Activated naive CD4-positive, alpha-beta T cell treated with anti-CD3 and anti-CD28 coated beads, Interleukin-2, amount 10 ng/mL, durations not matched to agents 7 days and 5 days (primary cell): ENCODE measurements around the gene AFG1L.
"Not testable (repeated sequence)": the region's sequence is repeated elsewhere in the genome, so short reads cannot be mapped to it uniquely, and the experiment has no call there.

Source experiments
- CTCF ChIA-PET: fragments of 350-600 bp; sonication (Branson Sonifier 250); formaldehyde crosslinking; loops from one replicate; lab custom pipeline; 2021; ENCODE audit warnings: antibody characterized with exemption; lab: Charles Lee
- DNase-seq: peaks from one replicate; pipeline ENCODE4 v3.0.0-alpha.2; 2020
- H3K27ac Mint-ChIP-seq: one replicate; pipeline ENCODE4 v1.8.0; 2021; ENCODE audit warnings: mild to moderate bottlenecking, moderate library complexity, mixed read lengths
- H3K27me3 Mint-ChIP-seq: one replicate; pipeline ENCODE4 v1.8.0; 2021; ENCODE audit warnings: mild to moderate bottlenecking, mixed read lengths
- H3K36me3 Mint-ChIP-seq: one replicate; pipeline ENCODE4 v1.8.0; 2021; ENCODE audit warnings: mixed read lengths
- H3K4me1 Mint-ChIP-seq: one replicate; pipeline ENCODE4 v1.8.0; 2021; ENCODE audit warnings: mixed read lengths
- H3K4me3 Mint-ChIP-seq: one replicate; pipeline ENCODE4 v1.8.0; 2021; ENCODE audit warnings: mild to moderate bottlenecking, moderate library complexity, mixed read lengths
- H3K9me3 Mint-ChIP-seq: one replicate; pipeline ENCODE4 v1.8.0; 2021; ENCODE audit warnings: mixed read lengths

The AFG1L gene

DNA sequence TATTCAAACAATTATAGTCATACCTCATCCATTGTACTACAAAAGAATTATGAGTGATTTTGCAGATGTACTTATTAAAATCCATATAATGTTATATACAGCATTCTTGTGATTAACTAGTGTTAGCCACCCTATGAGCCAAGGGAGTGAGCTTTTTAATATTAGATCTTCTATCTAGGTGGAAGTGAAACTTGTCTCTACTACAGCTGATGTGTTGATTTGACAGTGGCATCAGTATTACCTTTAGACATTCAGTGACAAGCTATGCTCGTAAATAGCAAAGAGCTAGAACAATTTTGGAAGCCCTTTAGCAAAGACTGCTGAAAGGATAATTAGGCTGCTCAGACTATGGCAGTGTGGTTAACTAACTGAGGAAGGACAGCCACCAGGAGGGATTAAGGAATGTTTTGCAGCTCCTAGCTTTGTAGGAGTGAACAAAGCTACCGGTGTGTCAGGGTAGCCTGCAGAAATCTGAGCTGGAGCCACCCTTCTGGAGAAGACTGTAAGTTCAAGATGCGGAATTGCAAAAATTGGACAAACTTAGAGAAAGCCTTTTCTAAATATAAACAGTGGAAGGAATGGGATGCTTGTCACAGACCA lies 73.7 kb downstream of the AFG1L start:
- no peak overlapping the region for H3K4me3 Mint-ChIP-seq
- DNase-seq = no peak
- no peaks in the 10 kb centered on the region for H3K27me3 Mint-ChIP-seq
- H3K4me1 Mint-ChIP-seq = no peaks in the 10 kb centered on the region
- H3K27ac Mint-ChIP-seq = no peak overlapping the region
- no peaks in the 10 kb centered on the region for H3K36me3 Mint-ChIP-seq
- no peaks in the 10 kb centered on the region for H3K9me3 Mint-ChIP-seq
- CTCF ChIA-PET = no interaction called here

- Mint-ChIP-seq H3K9me3 (no peaks in the 10 kb centered on the region), H3K27ac (no peak overlapping the region), H3K4me3 (no peak overlapping the region), H3K4me1 (no peaks in the 10 kb centered on the region), H3K27me3 (peaks cover 4% of the 10 kb centered on the region), H3K36me3 (peaks cover 3% of the 10 kb centered on the region)
- no peak for DNase-seq
- CTCF ChIA-PET = no interaction called here
These were observed 86.0 kb downstream of the AFG1L start for GRCh38 chr6:108380876-108381275.

DNA sequence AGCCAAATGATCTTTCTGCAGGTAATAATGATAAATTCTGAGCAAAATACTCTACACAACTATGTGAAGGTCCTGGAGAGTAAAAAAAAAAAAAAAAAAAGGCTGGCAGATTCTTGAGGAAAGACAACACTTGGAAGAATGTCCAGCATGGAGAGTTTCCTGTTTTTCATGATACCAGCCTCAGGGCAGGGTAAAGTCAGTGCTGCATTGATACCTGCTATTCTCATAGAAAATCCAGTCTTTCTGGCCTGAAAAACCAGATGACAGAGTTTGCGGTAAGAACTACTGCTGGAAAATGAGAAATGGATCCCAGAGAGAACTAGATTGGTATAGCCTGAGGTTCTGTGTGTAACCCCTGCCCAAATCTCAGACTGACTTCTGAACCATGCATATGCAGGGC lies 89.1 kb downstream of the AFG1L start:
- no peaks in the 10 kb centered on the region for H3K9me3 Mint-ChIP-seq
- no peak for DNase-seq
- no peaks in the 10 kb centered on the region for H3K27me3 Mint-ChIP-seq
- CTCF ChIA-PET = no interaction called here
- no peaks in the 10 kb centered on the region for H3K4me1 Mint-ChIP-seq
- H3K27ac Mint-ChIP-seq = no peak overlapping the region
- H3K4me3 Mint-ChIP-seq = no peak overlapping the region
- no peaks in the 10 kb centered on the region for H3K36me3 Mint-ChIP-seq

- H3K36me3 Mint-ChIP-seq, DNase-seq, H3K9me3 Mint-ChIP-seq, H3K27me3 Mint-ChIP-seq, H3K4me3 Mint-ChIP-seq, H3K4me1 Mint-ChIP-seq, CTCF ChIA-PET, H3K27ac Mint-ChIP-seq: not testable (repeated sequence)
These were observed 94.3 kb downstream of the AFG1L start for GRCh38 chr6:108389190-108389589.

- no peaks in the 10 kb centered on the region for H3K36me3 Mint-ChIP-seq
- H3K27ac Mint-ChIP-seq = no peak overlapping the region
- H3K4me3 Mint-ChIP-seq = no peak overlapping the region
- CTCF ChIA-PET = no interaction called here
- peaks cover 9% of the 10 kb centered on the region for H3K27me3 Mint-ChIP-seq
- H3K4me1 Mint-ChIP-seq = no peaks in the 10 kb centered on the region
- H3K9me3 Mint-ChIP-seq = no peaks in the 10 kb centered on the region
- DNase-seq = no peak
These were observed 100.4 kb downstream of the AFG1L start for GRCh38 chr6:108395297-108395696.

GRCh38 chr6:108403236-108403635 lies 108.4 kb downstream of the AFG1L start:
- CTCF ChIA-PET = interaction anchor here (1.5 kb wide), 1 partner anchor 90 kb away, joined by 4 read pairs; no protein-coding TSS in a partner anchor
- Mint-ChIP-seq H3K4me3 (no peak overlapping the region), H3K27me3 (no peaks in the 10 kb centered on the region)

GRCh38 chr6:108406943-108407342 lies 112.1 kb downstream of the AFG1L start:
- no peak for DNase-seq
- Mint-ChIP-seq H3K36me3 (peaks cover 1% of the 10 kb centered on the region), H3K4me1 (no peaks in the 10 kb centered on the region), H3K27ac (no peak overlapping the region), H3K9me3 (peaks cover 2% of the 10 kb centered on the region), H3K4me3 (no peak overlapping the region), H3K27me3 (no peaks in the 10 kb centered on the region)
- CTCF ChIA-PET = interaction anchor here (1.2 kb wide), 1 partner anchor 85 kb away, joined by 3 read pairs; no protein-coding TSS in a partner anchor

More at GRCh38 chr6:108403236-108403635, 108.4 kb downstream of the AFG1L start:
- peaks cover 1% of the 10 kb centered on the region for H3K36me3 Mint-ChIP-seq
- no peaks in the 10 kb centered on the region for H3K4me1 Mint-ChIP-seq
- no peaks in the 10 kb centered on the region for H3K9me3 Mint-ChIP-seq
- H3K27ac Mint-ChIP-seq = no peak overlapping the region
- DNase-seq = no peak

- no peaks in the 10 kb centered on the region for H3K27me3 Mint-ChIP-seq
- no peak overlapping the region for H3K4me3 Mint-ChIP-seq
- no peak for DNase-seq
- H3K36me3 Mint-ChIP-seq = peaks cover 1% of the 10 kb centered on the region
- CTCF ChIA-PET = interaction anchor here (0.6 to 1.2 kb wide), 2 partner anchors 9 to 84 kb away, joined by 3 read pairs; no protein-coding TSS in a partner anchor
- H3K9me3 Mint-ChIP-seq = peaks cover 7% of the 10 kb centered on the region
- no peaks in the 10 kb centered on the region for H3K4me1 Mint-ChIP-seq
- H3K27ac Mint-ChIP-seq = no peak overlapping the region
These were observed 113.3 kb downstream of the AFG1L start for GRCh38 chr6:108407904-108408827.

DNA sequence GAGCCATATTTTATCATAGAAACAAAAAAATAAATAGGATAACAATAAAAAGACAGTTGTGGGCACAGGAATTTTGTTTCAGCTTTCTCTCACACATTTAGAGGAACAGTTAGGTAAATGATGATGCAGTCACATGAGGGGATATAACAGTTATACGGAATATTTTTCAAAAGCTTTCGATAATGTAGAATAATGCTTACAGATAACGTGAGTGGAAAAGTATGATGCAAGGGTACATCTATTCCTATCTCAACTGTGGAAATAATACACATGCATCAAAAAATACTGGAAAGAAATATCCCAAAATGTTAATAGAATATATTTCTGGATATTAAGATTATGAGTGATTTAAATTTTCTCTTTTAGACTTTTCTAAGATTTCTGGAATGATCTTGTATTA lies 114.0 kb downstream of the AFG1L start:
- no peak overlapping the region for H3K4me3 Mint-ChIP-seq
- H3K9me3 Mint-ChIP-seq = peaks cover 8% of the 10 kb centered on the region
- no peaks in the 10 kb centered on the region for H3K4me1 Mint-ChIP-seq
- no peaks in the 10 kb centered on the region for H3K27me3 Mint-ChIP-seq
- CTCF ChIA-PET = no interaction called here
- peaks cover 1% of the 10 kb centered on the region for H3K36me3 Mint-ChIP-seq
- DNase-seq = no peak
- H3K27ac Mint-ChIP-seq = no peak overlapping the region

DNA sequence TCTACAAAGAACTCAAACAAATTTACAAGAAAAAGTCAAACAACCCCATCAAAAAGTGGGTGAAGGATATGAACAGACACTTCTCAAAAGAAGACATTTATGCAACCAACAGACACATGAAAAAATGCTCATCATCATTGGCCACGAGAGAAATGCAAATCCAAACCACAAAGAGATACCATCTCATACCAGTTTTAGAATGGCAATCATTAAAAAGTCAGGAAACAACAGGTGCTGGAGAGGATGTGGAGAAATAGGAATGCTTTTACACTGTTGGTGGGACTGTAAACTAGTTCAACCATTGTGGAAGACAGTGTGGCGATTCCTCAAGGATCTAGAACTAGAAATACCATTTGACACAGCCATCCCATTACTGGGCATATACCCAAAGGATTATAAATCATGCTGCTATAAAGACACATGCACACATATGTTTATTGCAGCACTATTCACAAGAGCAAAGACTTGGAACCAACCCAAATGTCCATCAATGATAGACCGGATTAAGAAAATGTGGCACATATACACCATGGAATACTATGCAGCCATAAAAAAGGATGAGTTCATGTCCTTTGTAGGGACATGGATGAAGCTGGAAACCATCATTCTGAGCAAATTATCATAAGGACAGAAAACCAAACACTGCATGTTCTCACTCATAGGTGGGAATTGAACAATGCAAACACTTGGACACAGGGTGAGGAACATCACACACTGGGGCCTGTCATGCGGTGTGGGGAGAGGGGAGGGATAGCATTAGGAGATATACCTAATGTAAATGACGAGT lies 121.4 kb downstream of the AFG1L start:
- CTCF ChIA-PET, H3K27ac Mint-ChIP-seq, DNase-seq, H3K4me1 Mint-ChIP-seq, H3K36me3 Mint-ChIP-seq, H3K27me3 Mint-ChIP-seq, H3K4me3 Mint-ChIP-seq: not testable (repeated sequence)
- H3K9me3 Mint-ChIP-seq = peaks cover 11% of the 10 kb centered on the region

GRCh38 chr6:108417027-108417426 lies 122.2 kb downstream of the AFG1L start:
- Mint-ChIP-seq H3K4me3 (no peak overlapping the region), H3K4me1 (no peaks in the 10 kb centered on the region), H3K9me3 (peaks cover 8% of the 10 kb centered on the region), H3K36me3 (no peaks in the 10 kb centered on the region), H3K27me3 (peaks cover 4% of the 10 kb centered on the region), H3K27ac (no peak overlapping the region)
- CTCF ChIA-PET = no interaction called here
- DNase-seq = no peak

GRCh38 chr6:108419474-108419873 lies 124.6 kb downstream of the AFG1L start:
- CTCF ChIA-PET = no interaction called here
- H3K36me3 Mint-ChIP-seq = no peaks in the 10 kb centered on the region
- H3K4me3 Mint-ChIP-seq = no peak overlapping the region
- peaks cover 2% of the 10 kb centered on the region for H3K9me3 Mint-ChIP-seq
- no peak overlapping the region for H3K27ac Mint-ChIP-seq
- H3K4me1 Mint-ChIP-seq = no peaks in the 10 kb centered on the region
- peaks cover 4% of the 10 kb centered on the region for H3K27me3 Mint-ChIP-seq
- DNase-seq = no peak

- Mint-ChIP-seq H3K27me3 (peaks cover 8% of the 10 kb centered on the region), H3K9me3 (peaks cover 2% of the 10 kb centered on the region), H3K4me1 (no peaks in the 10 kb centered on the region), H3K4me3 (no peak overlapping the region), H3K27ac (no peak overlapping the region), H3K36me3 (no peaks in the 10 kb centered on the region)
- CTCF ChIA-PET = no interaction called here
- DNase-seq = no peak
These were observed 125.2 kb downstream of the AFG1L start for GRCh38 chr6:108419934-108420609.

- Mint-ChIP-seq H3K4me1 (no peaks in the 10 kb centered on the region), H3K36me3 (no peaks in the 10 kb centered on the region)
- no peak for DNase-seq
These were observed 126.5 kb downstream of the AFG1L start for GRCh38 chr6:108421366-108421765.

More at GRCh38 chr6:108421366-108421765, 126.5 kb downstream of the AFG1L start:
- H3K4me3 Mint-ChIP-seq = no peak overlapping the region
- peaks cover 4% of the 10 kb centered on the region for H3K27me3 Mint-ChIP-seq
- no peaks in the 10 kb centered on the region for H3K9me3 Mint-ChIP-seq
- CTCF ChIA-PET = no interaction called here
- no peak overlapping the region for H3K27ac Mint-ChIP-seq
